IMR-90 (cell line): ENCODE data around the gene PHIP. TPM values are rescaled to one million over a fixed set of nuclear protein-coding genes. Genes with fewer than 3 reads are reported as not detected.

ENCODE experiments used
- ATAC-seq: fragments of 200-7000 bp; cut with Tn5 transposase; 2 replicates; pipeline ENCODE4 v1.9.1; 2020; ENCODE audit warnings: low read depth, mild to moderate bottlenecking, moderate library complexity
- BruUV-seq: library from RNA; stranded (reverse); fragments of 400-500 nt; replicated peaks from 2 replicates; lab custom pipeline; 2021; lab: Mats Ljungman, UMichigan
- CTCF ChIA-PET: fragments of 300-600 bp; formaldehyde crosslinking; extraction: SDS; loops from one replicate; lab custom pipeline; 2021; ENCODE audit warnings: antibody characterized with exemption; lab: Yijun Ruan, JAX
- POLR2A ChIA-PET: fragments of 300-600 bp; sonication (Branson Sonifier 250); formaldehyde crosslinking; loops from one replicate; lab custom pipeline; 2022; ENCODE audit warnings: antibody characterized with exemption; ENCODE audit not compliant: unreplicated experiment; lab: Charles Lee
- DNase-seq: peaks from one replicate; pipeline ENCODE4 v3.0.0; 2013
- H2AFZ ChIP-seq: replicated peaks from 2 replicates; pipeline ENCODE3; 2013; ENCODE audit warnings: low read length, mild to moderate bottlenecking; ENCODE audit not compliant: poor library complexity
- H2AK5ac ChIP-seq: 2 replicates; pipeline ENCODE4 v1.6.1; 2013; ENCODE audit warnings: low read depth, low read length, inconsistent platforms
- H2AK9ac ChIP-seq: replicated peaks from 2 replicates; pipeline ENCODE3; 2013; ENCODE audit warnings: mild to moderate bottlenecking, low read depth, low read length, moderate library complexity; ENCODE audit not compliant: poor library complexity
- H2BK120ac ChIP-seq: 2 replicates; pipeline ENCODE4 v1.6.1; 2013; ENCODE audit warnings: low read depth, low read length, inconsistent platforms
- H2BK15ac ChIP-seq: 3 replicates; pipeline ENCODE4 v1.6.1; 2013; ENCODE audit warnings: low read depth, low read length, inconsistent platforms
- H2BK20ac ChIP-seq: 2 replicates; pipeline ENCODE4 v1.6.1; 2013; ENCODE audit warnings: low read depth, mild to moderate bottlenecking, inconsistent platforms, low read length, moderate library complexity
- H2BK5ac ChIP-seq: 2 replicates; pipeline ENCODE4 v1.6.1; 2013; ENCODE audit warnings: mild to moderate bottlenecking, low read depth, low read length, inconsistent platforms; ENCODE audit not compliant: poor library complexity, severe bottlenecking
- H3K14ac ChIP-seq: replicated peaks from 2 replicates; pipeline ENCODE4 v1.6.1; 2013; ENCODE audit warnings: low read depth, low read length, inconsistent platforms
- H3K18ac ChIP-seq: 2 replicates; pipeline ENCODE4 v1.6.1; 2013; ENCODE audit warnings: low read depth, low read length, control low read depth
- H3K23ac ChIP-seq: 2 replicates; pipeline ENCODE4 v1.6.1; 2013; ENCODE audit warnings: low read depth, low read length, inconsistent platforms
- H3K27ac ChIP-seq: 2 replicates; pipeline ENCODE4 v1.5.1; 2013; ENCODE audit warnings: mild to moderate bottlenecking, control low read depth, low read length; ENCODE audit not compliant: insufficient read depth
- H3K27me3 ChIP-seq: 2 replicates; pipeline ENCODE4 v1.6.1; 2013; ENCODE audit warnings: low read length; ENCODE audit not compliant: control insufficient read depth, insufficient read depth
- H3K36me3 ChIP-seq: 2 replicates; pipeline ENCODE4 v1.6.1; 2013; ENCODE audit warnings: low read length, mixed read lengths; ENCODE audit not compliant: control insufficient read depth, insufficient read depth
- H3K4ac ChIP-seq: 2 replicates; pipeline ENCODE4 v1.6.1; 2013; ENCODE audit warnings: low read depth, low read length, inconsistent platforms
- H3K4me1 ChIP-seq: 2 replicates; pipeline ENCODE4 v1.6.1; 2013; ENCODE audit warnings: low read length, mixed read lengths; ENCODE audit not compliant: control insufficient read depth, insufficient read depth
- H3K4me2 ChIP-seq: 2 replicates; pipeline ENCODE4 v1.6.1; 2013; ENCODE audit warnings: low read depth, mild to moderate bottlenecking, control low read depth, low read length, moderate library complexity
- H3K4me3 ChIP-seq: 2 replicates; pipeline ENCODE4 v1.5.1; 2013; ENCODE audit warnings: low read depth, mild to moderate bottlenecking, control low read depth, low read length, moderate library complexity; ENCODE audit not compliant: insufficient read depth
- H3K56ac ChIP-seq: 2 replicates; pipeline ENCODE4 v1.6.1; 2013; ENCODE audit warnings: low read length, inconsistent platforms; ENCODE audit not compliant: insufficient read depth; ENCODE audit errors: extremely low read depth
- H3K79me1 ChIP-seq, 2 experiments: 2 replicates each; pipeline ENCODE4 v1.6.1; 2013; ENCODE audit warnings: low read length in 2 of 2, inconsistent platforms in 1 of 2, low read depth in 1 of 2
- H3K9ac ChIP-seq: 2 replicates; pipeline ENCODE4 v1.6.1; 2013; ENCODE audit warnings: low read depth, low read length, control low read depth
- H3K9me1 ChIP-seq: 2 replicates; pipeline ENCODE4 v1.6.1; 2013; ENCODE audit warnings: low read length, inconsistent platforms; ENCODE audit not compliant: insufficient read depth
- H3K9me3 ChIP-seq: 2 replicates; pipeline ENCODE4 v1.6.1; 2013; ENCODE audit warnings: low read length; ENCODE audit not compliant: control insufficient read depth, insufficient read depth
- H4K20me1 ChIP-seq: 2 replicates; pipeline ENCODE4 v1.6.1; 2013; ENCODE audit warnings: low read length, inconsistent platforms; ENCODE audit not compliant: insufficient read depth
- H4K5ac ChIP-seq: 2 replicates; pipeline ENCODE4 v1.6.1; 2013; ENCODE audit warnings: mild to moderate bottlenecking, low read depth, low read length, control low read depth
- H4K8ac ChIP-seq, 2 experiments: 2 replicates each; pipeline ENCODE4 v1.6.1; 2013; ENCODE audit warnings: low read depth in 2 of 2, low read length in 2 of 2, control low read depth in 1 of 2, inconsistent platforms in 1 of 2
- H4K91ac ChIP-seq: 2 replicates; pipeline ENCODE4 v1.6.1; 2013; ENCODE audit warnings: low read depth, low read length, inconsistent platforms; ENCODE audit not compliant: insufficient read depth
- BHLHE40 ChIP-seq: fragments of 150-350 bp; IDR thresholded peaks from 2 replicates; pipeline ENCODE4 v1.6.1; 2016; ENCODE audit warnings: mild to moderate bottlenecking, low read depth, low read length
- CEBPB ChIP-seq: IDR thresholded peaks from 2 replicates; pipeline ENCODE4 v1.6.1; 2012; ENCODE audit warnings: low read depth, low read length, improper control_type of control experiment
- CHD1 ChIP-seq: IDR thresholded peaks from 2 replicates; pipeline ENCODE4 v1.6.1; 2012; ENCODE audit warnings: low read depth, low read length, improper control_type of control experiment
- CTCF ChIP-seq: conservative IDR thresholded peaks from 2 replicates; pipeline ENCODE4 v1.5.1; 2012; ENCODE audit warnings: mild to moderate bottlenecking, low read depth, low read length, improper control_type of control experiment
- ELK1 ChIP-seq: fragments of 150-350 bp; IDR thresholded peaks from 2 replicates; pipeline ENCODE4 v1.6.1; 2016; ENCODE audit warnings: low read depth, mild to moderate bottlenecking, low read length, moderate library complexity, borderline replicate concordance
- FOS ChIP-seq: fragments of 150-350 bp; IDR thresholded peaks from 2 replicates; pipeline ENCODE4 v1.6.1; 2016; ENCODE audit warnings: low read depth, low read length
- MAFK ChIP-seq: IDR thresholded peaks from 2 replicates; pipeline ENCODE4 v1.6.1; 2012; ENCODE audit warnings: low read depth, low read length, improper control_type of control experiment
- MAZ ChIP-seq: IDR thresholded peaks from 2 replicates; pipeline ENCODE4 v1.6.1; 2012; ENCODE audit warnings: low read depth, mild to moderate bottlenecking, low read length, improper control_type of control experiment, moderate library complexity, borderline replicate concordance
- NFE2L2 ChIP-seq: fragments of 150-350 bp; IDR thresholded peaks from 2 replicates; pipeline ENCODE4 v1.6.1; 2016; ENCODE audit warnings: low read depth, mild to moderate bottlenecking, low read length
- POLR2A ChIP-seq: IDR thresholded peaks from 2 replicates; pipeline ENCODE4 v1.6.1; 2012; ENCODE audit warnings: mild to moderate bottlenecking, low read depth, low read length
- RAD21 ChIP-seq: IDR thresholded peaks from 2 replicates; pipeline ENCODE4 v1.6.1; 2012; ENCODE audit warnings: low read length, improper control_type of control experiment
- RCOR1 ChIP-seq: IDR thresholded peaks from 2 replicates; pipeline ENCODE4 v1.6.1; 2012; ENCODE audit warnings: mild to moderate bottlenecking, low read length, improper control_type of control experiment; ENCODE audit not compliant: insufficient replicate concordance
- RFX5 ChIP-seq: IDR thresholded peaks from 2 replicates; pipeline ENCODE4 v1.8.0; 2012; ENCODE audit warnings: low read depth, mild to moderate bottlenecking, low read length, moderate library complexity
- SMC3 ChIP-seq: fragments of 150-350 bp; IDR thresholded peaks from 2 replicates; pipeline ENCODE4 v1.6.1; 2016; ENCODE audit warnings: low read depth, mild to moderate bottlenecking, antibody characterized with exemption, low read length, moderate library complexity
- WGBS, 2 experiments: methylation state at CpG; one replicate each; pipeline versions ENCODE4 v1.1.5 to v1.1.7; 2013; ENCODE audit warnings: missing lambda C conversion rate in 2 of 2; ENCODE audit not compliant: insufficient read length in 1 of 2; ENCODE audit errors: extremely low coverage in 2 of 2; 5-methylcytosine and 5-hydroxymethylcytosine counted together
- dilution Hi-C: fragments of 300-500 bp; cut with HindIII; formaldehyde crosslinking; loops from one replicate; pipeline ENCODE4 v1.14.3; 2018; ENCODE audit warnings: low sequenced_read_pairs; ENCODE audit not compliant: unreplicated experiment
- in situ Hi-C: fragments of 300-500 bp; cut with MboI; formaldehyde crosslinking; loops from 3 replicates; pipeline ENCODE4 v1.14.3; 2019; ENCODE audit warnings: low sequenced_read_pairs, inconsistent platforms, mixed read lengths
- intact Hi-C: fragments of 100-400 bp; cut with micrococcal nuclease; formaldehyde crosslinking; loops from 2 replicates; pipeline ENCODE4 v1.10.0; 2022
- polyA plus RNA-seq, 3 experiments: library from polyadenylated mRNA; depleted of rRNA; stranded (reverse); fragments of >200 nt; gene quantifications; 2 replicates each; pipeline ENCODE4 v1.2.3, GENCODE V29; 2012; ENCODE audit warnings: low replicate concordance in 1 of 3
- total RNA-seq: library from RNA; depleted of rRNA; stranded (reverse); fragments of >200 nt; gene quantifications from 2 replicates; pipeline ENCODE4 v1.2.3, GENCODE V29; 2012
- TF ChIP-seq, protein P1 (sequence below): fragments of 150-350 bp; IDR thresholded peaks from 2 replicates; pipeline ENCODE4 v1.6.1; 2017; ENCODE audit warnings: mild to moderate bottlenecking, antibody characterized with exemption, low read length, low read depth

The PHIP gene
- total and polyA plus RNA-seq, 2 of the 4 experiments (the other 2 are of a cell fraction), result 3.4 to 20.4 TPM

DNA sequence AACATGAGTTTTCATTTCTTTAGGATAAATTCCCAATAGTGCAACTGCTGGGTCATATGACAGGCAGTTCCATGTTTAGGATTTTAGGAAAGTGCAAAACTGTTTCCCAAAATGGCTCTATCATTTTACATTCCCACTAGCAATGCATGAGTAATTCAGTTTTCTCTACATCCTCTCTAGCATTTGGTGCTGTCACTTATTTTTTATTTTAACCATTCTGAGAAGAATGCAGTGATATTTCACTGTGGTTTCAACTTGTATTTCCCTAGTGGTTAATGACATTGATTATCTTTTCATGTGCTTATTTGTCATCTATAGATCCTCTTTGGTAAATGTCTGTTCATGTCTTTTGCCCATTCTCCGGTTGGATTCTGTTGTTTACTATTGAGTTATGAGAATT, 82.7 kb downstream of the PHIP start:
- H3K4me3 ChIP-seq, result no peak overlapping the region
- H3K4me2 ChIP-seq, result no peak overlapping the region
- no peak overlapping the region for H3K56ac ChIP-seq
- POLR2A ChIA-PET, result no interaction called here
- no peak overlapping the region for H4K91ac ChIP-seq
- no CpG with 5 or more reads among the region's 1 CpG for whole genome bisulfite sequencing, 2 experiments
- no peak overlapping the region for H4K8ac ChIP-seq
- BruUV-seq, result no TSS peak
- H3K4me1 ChIP-seq, result no peaks in the 10 kb centered on the region
- dilution Hi-C loops, result no loop called here
- DNase-seq (no peak), ATAC-seq (no peak)
- TF ChIP-seq MAFK (no peak), CTCF (no peak), POLR2A (no peak), MAZ (no peak), FOS (no peak), RFX5 (no peak), NFE2L2 (no peak), ELK1 (no peak), RAD21 (no peak), CHD1 (no peak), SMC3 (no peak), RCOR1 (no peak), CEBPB (no peak), BHLHE40 (no peak)
- TF ChIP-seq, protein P1, sequence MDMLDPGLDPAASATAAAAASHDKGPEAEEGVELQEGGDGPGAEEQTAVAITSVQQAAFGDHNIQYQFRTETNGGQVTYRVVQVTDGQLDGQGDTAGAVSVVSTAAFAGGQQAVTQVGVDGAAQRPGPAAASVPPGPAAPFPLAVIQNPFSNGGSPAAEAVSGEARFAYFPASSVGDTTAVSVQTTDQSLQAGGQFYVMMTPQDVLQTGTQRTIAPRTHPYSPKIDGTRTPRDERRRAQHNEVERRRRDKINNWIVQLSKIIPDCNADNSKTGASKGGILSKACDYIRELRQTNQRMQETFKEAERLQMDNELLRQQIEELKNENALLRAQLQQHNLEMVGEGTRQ, result no peak
- peaks cover 0 to 3% of the 10 kb centered on the region in 2 experiments; a peak in 1 of 4 replicates for H3K79me1 ChIP-seq
- H3K9me1 ChIP-seq, result no peaks in the 10 kb centered on the region
- no peak overlapping the region for H4K5ac ChIP-seq
- no peak overlapping the region for H2BK20ac ChIP-seq
- intact Hi-C loops, result loop anchor here (5.0 kb wide), 1 partner anchor 67 kb away; no protein-coding TSS in a partner anchor
- CTCF ChIA-PET, result no interaction called here
- H2AFZ ChIP-seq, result no peak overlapping the region
- no peaks in the 10 kb centered on the region for H3K27me3 ChIP-seq
- no peak overlapping the region for H3K4ac ChIP-seq
- H4K20me1 ChIP-seq, result no peaks in the 10 kb centered on the region
- in situ Hi-C loops, result no loop called here
- H2BK5ac ChIP-seq, result no peak overlapping the region
- H3K27ac ChIP-seq, result no peak overlapping the region
- no peak overlapping the region for H3K9ac ChIP-seq
- no peak overlapping the region for H3K18ac ChIP-seq
- peaks cover 34% of the 10 kb centered on the region for H3K36me3 ChIP-seq
- H3K14ac ChIP-seq, result no peak overlapping the region
- H2BK120ac ChIP-seq, result no peak overlapping the region
- no peak overlapping the region for H3K23ac ChIP-seq
- H2BK15ac ChIP-seq, result no peak overlapping the region
- H3K9me3 ChIP-seq, result no peaks in the 10 kb centered on the region
- no peak overlapping the region for H2AK9ac ChIP-seq
- no peak overlapping the region for H2AK5ac ChIP-seq
